ENCODE measurements around the gene NUDT4. TPM values are rescaled to one million over a fixed set of nuclear protein-coding genes. Genes with fewer than 3 reads are reported as not detected.
"Not testable (repeated sequence)": the region's sequence is repeated elsewhere in the genome, so short reads cannot be mapped to it uniquely, and the experiment has no call there.

Gene NUDT4
- total and polyA plus RNA-seq, 4 donors: 112 to 179 (median 124) TPM

DNA sequence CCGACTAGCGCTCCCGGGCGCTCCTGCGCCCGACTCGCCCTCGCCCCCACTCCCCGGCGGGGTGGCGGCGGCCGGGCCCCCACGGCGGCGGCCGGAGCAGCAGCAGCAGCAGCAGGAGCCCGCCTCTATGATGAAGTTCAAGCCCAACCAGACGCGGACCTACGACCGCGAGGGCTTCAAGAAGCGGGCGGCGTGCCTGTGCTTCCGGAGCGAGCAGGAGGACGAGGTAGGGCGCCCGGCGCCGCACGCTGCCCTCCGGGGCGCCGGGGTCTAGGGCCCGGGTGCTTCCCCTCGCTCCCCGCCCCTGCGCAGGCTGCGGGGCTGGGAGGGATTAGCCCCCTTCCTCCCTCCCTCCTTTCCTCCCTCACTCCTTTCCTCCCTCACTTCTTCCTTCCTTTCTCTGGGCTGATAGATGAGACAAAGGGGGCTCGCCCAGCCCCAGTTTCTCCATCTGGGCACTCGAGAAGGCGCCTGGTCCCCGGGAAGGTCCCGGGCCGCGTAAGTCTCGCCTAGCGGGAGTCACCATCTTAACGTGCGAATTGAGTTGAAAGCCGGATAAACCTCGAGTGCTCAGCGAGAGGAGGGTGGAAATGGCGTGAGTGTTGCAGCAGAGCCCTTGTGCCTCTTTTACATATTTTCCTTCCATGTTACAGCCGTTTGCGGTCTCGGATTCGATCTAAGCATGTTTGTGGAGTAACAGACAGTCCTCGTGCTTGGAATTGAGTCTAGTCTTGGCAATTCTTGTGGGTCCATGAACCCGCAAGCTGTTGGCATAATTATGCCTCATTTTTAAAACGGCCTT lies 672 bp downstream of the NUDT4 start:
- DNase-seq (ENCODE audit: low read depth in 4 of 6, low spot score in 6 of 6): peak in 3 of 6 donors; percentile 48 to 86 (median 81)
- WGBS (ENCODE audit: insufficient coverage): 0% methylated on average over 30 of the region's 64 CpGs
- H3K36me3 ChIP-seq (ENCODE audit: control insufficient read depth, insufficient read depth, low read length); H3K27me3 ChIP-seq (ENCODE audit: control insufficient read depth, insufficient read depth, low read length); H3K9me3 ChIP-seq (ENCODE audit: control insufficient read depth, insufficient read depth, low read length): not testable (repeated sequence)
- Histone ChIP-seq H3K4me1 (ENCODE audit: control insufficient read depth, insufficient read depth, low read length) (peaks cover 27% of the 10 kb centered on the region), H3K27ac (ENCODE audit: low read depth, low read length) (peak overlapping the region; percentile 96), H3K4me3 (ENCODE audit: low read depth, low read length) (peak overlapping the region; percentile 99)

DNA sequence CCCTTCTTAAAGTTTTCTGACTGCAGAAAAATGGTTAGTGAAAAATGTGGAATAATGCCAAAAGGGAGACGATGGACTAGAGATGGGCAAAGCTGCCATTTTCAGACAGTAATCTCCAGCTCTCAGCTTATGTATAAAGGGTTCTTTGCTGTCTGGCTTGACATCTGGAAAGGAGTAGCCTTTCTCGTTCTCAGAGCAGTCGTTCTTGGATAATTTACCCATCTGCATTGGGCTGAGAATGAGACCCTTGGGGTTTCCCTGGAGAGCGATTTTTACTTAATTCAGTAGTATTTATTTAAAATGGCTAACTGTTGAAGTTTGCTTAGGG lies 1.2 kb downstream of the NUDT4 start:
- H3K27ac ChIP-seq (ENCODE audit: low read depth, low read length): peak overlapping the region; percentile 96
- DNase-seq (ENCODE audit: low read depth in 4 of 6, low spot score in 6 of 6): peak in 1 of 6 donors; percentile 41
- H3K9me3 ChIP-seq (ENCODE audit: control insufficient read depth, insufficient read depth, low read length): no peaks in the 10 kb centered on the region
- H3K27me3 ChIP-seq (ENCODE audit: control insufficient read depth, insufficient read depth, low read length): no peaks in the 10 kb centered on the region
- no peaks in the 10 kb centered on the region for H3K36me3 ChIP-seq (ENCODE audit: control insufficient read depth, insufficient read depth, low read length)
- H3K4me3 ChIP-seq (ENCODE audit: low read depth, low read length): peak overlapping the region; percentile 99
- peaks cover 27% of the 10 kb centered on the region for H3K4me1 ChIP-seq (ENCODE audit: control insufficient read depth, insufficient read depth, low read length)
- WGBS (ENCODE audit: insufficient coverage): 0% methylated on average over 1 of the region's 4 CpGs

- H3K36me3 ChIP-seq (ENCODE audit: control insufficient read depth, insufficient read depth, low read length): no peaks in the 10 kb centered on the region
- peaks cover 27% of the 10 kb centered on the region for H3K4me1 ChIP-seq (ENCODE audit: control insufficient read depth, insufficient read depth, low read length)
- WGBS (ENCODE audit: insufficient coverage): 33% methylated on average over 1 of the region's 8 CpGs
- peak in 1 of 6 donors; percentile 48 for DNase-seq (ENCODE audit: low read depth in 4 of 6, low spot score in 6 of 6)
- H3K27me3 ChIP-seq (ENCODE audit: control insufficient read depth, insufficient read depth, low read length): no peaks in the 10 kb centered on the region
- no peaks in the 10 kb centered on the region for H3K9me3 ChIP-seq (ENCODE audit: control insufficient read depth, insufficient read depth, low read length)
- H3K4me3 ChIP-seq (ENCODE audit: low read depth, low read length): peak overlapping the region; percentile 99
- peak overlapping the region; percentile 96 for H3K27ac ChIP-seq (ENCODE audit: low read depth, low read length)
Observed at GRCh38 chr12:93379326-93379980, 1.7 kb downstream of the NUDT4 start.

DNA sequence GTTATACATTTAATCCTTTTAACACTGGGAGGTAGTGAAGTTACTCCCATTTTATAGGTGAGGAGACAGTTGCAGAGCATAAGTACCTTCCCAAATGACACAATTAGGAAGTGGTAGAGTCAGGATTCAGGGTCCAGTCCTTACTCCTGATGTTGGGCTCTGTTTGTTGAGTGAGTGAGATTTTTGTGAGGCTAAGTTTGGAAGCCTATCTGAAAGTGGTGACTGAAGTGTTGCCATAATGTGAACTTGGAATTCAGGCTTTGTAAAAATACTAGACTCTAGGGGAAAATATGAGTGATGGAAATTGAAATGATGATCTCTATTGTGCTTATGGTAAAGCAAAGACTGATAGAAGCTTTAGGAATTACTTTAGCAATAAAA lies 2.2 kb downstream of the NUDT4 start:
- DNase-seq (ENCODE audit: low read depth in 4 of 6, low spot score in 6 of 6): no peak
- H3K9me3 ChIP-seq (ENCODE audit: control insufficient read depth, insufficient read depth, low read length): no peaks in the 10 kb centered on the region
- H3K27me3 ChIP-seq (ENCODE audit: control insufficient read depth, insufficient read depth, low read length): no peaks in the 10 kb centered on the region
- H3K36me3 ChIP-seq (ENCODE audit: control insufficient read depth, insufficient read depth, low read length): no peaks in the 10 kb centered on the region
- peak overlapping the region; percentile 99 for H3K4me3 ChIP-seq (ENCODE audit: low read depth, low read length)
- peaks cover 27% of the 10 kb centered on the region for H3K4me1 ChIP-seq (ENCODE audit: control insufficient read depth, insufficient read depth, low read length)
- peak overlapping the region; percentile 96 for H3K27ac ChIP-seq (ENCODE audit: low read depth, low read length)

GRCh38 chr12:93380480-93381121 lies 2.9 kb downstream of the NUDT4 start:
- Histone ChIP-seq H3K4me3 (ENCODE audit: low read depth, low read length) (peak overlapping the region; percentile 99), H3K27ac (ENCODE audit: low read depth, low read length) (peak overlapping the region; percentile 96), H3K4me1 (ENCODE audit: control insufficient read depth, insufficient read depth, low read length) (peaks cover 27% of the 10 kb centered on the region), H3K27me3 (ENCODE audit: control insufficient read depth, insufficient read depth, low read length) (no peaks in the 10 kb centered on the region), H3K36me3 (ENCODE audit: control insufficient read depth, insufficient read depth, low read length) (no peaks in the 10 kb centered on the region), H3K9me3 (ENCODE audit: control insufficient read depth, insufficient read depth, low read length) (no peaks in the 10 kb centered on the region)
- no CpG with 5 or more reads among the region's 2 CpGs for WGBS (ENCODE audit: insufficient coverage)
- DNase-seq (ENCODE audit: low read depth in 4 of 6, low spot score in 6 of 6): peak in 2 of 6 donors; percentile 68 to 85

- Histone ChIP-seq H3K27me3 (ENCODE audit: control insufficient read depth, insufficient read depth, low read length) (no peaks in the 10 kb centered on the region), H3K4me3 (ENCODE audit: low read depth, low read length) (peak overlapping the region; percentile 99), H3K9me3 (ENCODE audit: control insufficient read depth, insufficient read depth, low read length) (no peaks in the 10 kb centered on the region), H3K36me3 (ENCODE audit: control insufficient read depth, insufficient read depth, low read length) (no peaks in the 10 kb centered on the region), H3K27ac (ENCODE audit: low read depth, low read length) (peak overlapping the region; percentile 96), H3K4me1 (ENCODE audit: control insufficient read depth, insufficient read depth, low read length) (peaks cover 21% of the 10 kb centered on the region)
- WGBS (ENCODE audit: insufficient coverage): 61% methylated on average over 5 of the region's 5 CpGs
- no peak for DNase-seq (ENCODE audit: low read depth in 4 of 6, low spot score in 6 of 6)
Observed at GRCh38 chr12:93381161-93381975, 3.6 kb downstream of the NUDT4 start.

DNA sequence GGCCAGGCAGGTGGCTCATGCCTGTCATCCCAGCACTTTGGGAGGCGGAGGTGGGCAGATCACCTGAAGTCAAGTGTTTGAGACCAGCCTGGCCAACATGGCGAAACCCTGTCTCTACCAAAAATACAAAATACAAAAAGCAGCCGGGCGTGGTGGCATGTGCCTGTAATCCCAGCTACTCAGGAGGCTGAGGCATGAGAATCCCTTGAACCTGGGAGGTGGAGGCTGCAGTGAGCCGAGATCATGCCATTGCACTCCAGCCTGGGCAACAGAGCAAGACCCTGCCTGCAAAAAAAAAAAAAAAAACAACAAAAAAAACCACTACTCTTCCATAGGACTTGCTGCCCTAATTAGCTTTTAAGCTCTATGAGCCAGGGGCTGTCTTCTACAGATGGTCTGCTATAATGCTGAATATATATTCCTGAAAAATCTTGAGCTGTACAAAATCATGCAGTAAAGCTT lies 4.3 kb downstream of the NUDT4 start:
- H3K27ac ChIP-seq (ENCODE audit: low read depth, low read length): peak overlapping the region; percentile 96
- H3K4me1 ChIP-seq (ENCODE audit: control insufficient read depth, insufficient read depth, low read length): peaks cover 15% of the 10 kb centered on the region
- H3K9me3 ChIP-seq (ENCODE audit: control insufficient read depth, insufficient read depth, low read length); H3K27me3 ChIP-seq (ENCODE audit: control insufficient read depth, insufficient read depth, low read length); DNase-seq (ENCODE audit: low read depth in 4 of 6, low spot score in 6 of 6); H3K36me3 ChIP-seq (ENCODE audit: control insufficient read depth, insufficient read depth, low read length): not testable (repeated sequence)
- peak overlapping the region; percentile 99 for H3K4me3 ChIP-seq (ENCODE audit: low read depth, low read length)
- 100% methylated on average over 2 of the region's 5 CpGs for WGBS (ENCODE audit: insufficient coverage)

DNA sequence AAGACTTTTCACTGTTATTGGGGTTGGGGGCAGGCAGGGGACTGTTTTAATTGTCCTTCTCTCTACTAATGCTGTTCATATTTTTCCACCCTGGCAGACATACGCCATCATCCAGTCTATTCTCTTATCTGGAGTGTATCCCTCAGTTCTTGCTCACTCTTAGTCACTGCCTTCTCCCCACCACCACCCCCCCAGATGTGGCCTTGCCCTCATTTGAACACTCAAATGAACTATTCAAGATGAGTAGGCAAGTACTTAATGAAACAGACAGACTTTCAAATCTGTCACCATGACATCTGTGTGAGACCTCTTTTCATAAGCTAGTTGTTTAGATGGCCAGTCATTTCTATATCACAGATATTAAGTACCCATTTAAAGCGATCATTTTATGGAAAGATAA lies 10.1 kb downstream of the NUDT4 start:
- 92% methylated on average over 1 of the region's 2 CpGs for WGBS (ENCODE audit: insufficient coverage)
- H3K4me1 ChIP-seq (ENCODE audit: control insufficient read depth, insufficient read depth, low read length): peaks cover 17% of the 10 kb centered on the region
- DNase-seq (ENCODE audit: low read depth in 4 of 6, low spot score in 6 of 6): no peak

DNA sequence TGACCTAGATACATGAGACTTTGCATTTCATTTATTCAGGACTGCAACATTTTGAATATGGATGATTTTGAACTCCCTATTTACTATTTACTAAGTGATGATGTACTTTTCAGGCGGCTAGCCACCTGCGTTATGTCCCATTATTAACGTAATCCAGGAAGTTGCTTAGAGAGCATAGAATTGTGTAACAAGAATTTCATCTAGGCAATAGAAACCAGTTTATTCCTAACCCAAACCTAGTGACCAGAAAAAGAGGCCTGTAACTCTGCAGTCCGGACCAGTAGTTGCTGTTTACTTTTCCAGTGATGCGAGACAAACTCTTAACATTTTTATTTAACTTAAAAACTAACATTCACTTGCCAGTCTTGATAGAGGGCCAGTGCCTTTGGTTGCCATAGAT lies 12.3 kb downstream of the NUDT4 start:
- no peak for DNase-seq (ENCODE audit: low read depth in 4 of 6, low spot score in 6 of 6)
- Histone ChIP-seq H3K27ac (ENCODE audit: low read depth, low read length) (peak overlapping the region; percentile 33), H3K4me3 (ENCODE audit: low read depth, low read length) (no peak overlapping the region), H3K4me1 (ENCODE audit: control insufficient read depth, insufficient read depth, low read length) (peaks cover 17% of the 10 kb centered on the region), H3K27me3 (ENCODE audit: control insufficient read depth, insufficient read depth, low read length) (no peaks in the 10 kb centered on the region), H3K36me3 (ENCODE audit: control insufficient read depth, insufficient read depth, low read length) (peaks cover 4% of the 10 kb centered on the region), H3K9me3 (ENCODE audit: control insufficient read depth, insufficient read depth, low read length) (no peaks in the 10 kb centered on the region)
- 100% methylated on average over 1 of the region's 5 CpGs for WGBS (ENCODE audit: insufficient coverage)

More for the DNA sequence above, 10.1 kb downstream of the NUDT4 start:
- Histone ChIP-seq H3K9me3 (ENCODE audit: control insufficient read depth, insufficient read depth, low read length) (no peaks in the 10 kb centered on the region), H3K27ac (ENCODE audit: low read depth, low read length) (no peak overlapping the region), H3K27me3 (ENCODE audit: control insufficient read depth, insufficient read depth, low read length) (no peaks in the 10 kb centered on the region), H3K4me3 (ENCODE audit: low read depth, low read length) (no peak overlapping the region), H3K36me3 (ENCODE audit: control insufficient read depth, insufficient read depth, low read length) (no peaks in the 10 kb centered on the region)

Measured in spinal cord (tissue), 10 donors.